ENCODE measurements around the gene NUP42.
"Not testable (repeated sequence)": the region's sequence is repeated elsewhere in the genome, so short reads cannot be mapped to it uniquely, and the experiment has no call there.

Gene NUP42

GRCh38 chr7:23204241-23204640 is 22.4 kb downstream of the NUP42 start:
- no peak for DNase-seq (ENCODE audit: low read depth in 1 of 2, low spot score in 1 of 2)

- no peak for DNase-seq (ENCODE audit: low read depth in 1 of 2, low spot score in 1 of 2)
Measured at GRCh38 chr7:23205577-23205908, 23.7 kb downstream of the NUP42 start.

GRCh38 chr7:23205909-23206767 is 24.3 kb downstream of the NUP42 start:
- DNase-seq (ENCODE audit: low read depth in 1 of 2, low spot score in 1 of 2), result no peak

GRCh38 chr7:23207021-23207420 is 25.2 kb downstream of the NUP42 start:
- DNase-seq (ENCODE audit: low read depth in 1 of 2, low spot score in 1 of 2), result no peak

GRCh38 chr7:23207884-23208283 is 26.0 kb downstream of the NUP42 start:
- DNase-seq (ENCODE audit: low read depth in 1 of 2, low spot score in 1 of 2), result no peak

GRCh38 chr7:23208316-23208715 is 26.5 kb downstream of the NUP42 start:
- no peak for DNase-seq (ENCODE audit: low read depth in 1 of 2, low spot score in 1 of 2)

GRCh38 chr7:23210506-23210905 is 28.7 kb downstream of the NUP42 start:
- no peak for DNase-seq (ENCODE audit: low read depth in 1 of 2, low spot score in 1 of 2)

- no peak for DNase-seq (ENCODE audit: low read depth in 1 of 2, low spot score in 1 of 2)
Measured at GRCh38 chr7:23211589-23211988, 29.7 kb downstream of the NUP42 start.

- DNase-seq (ENCODE audit: low read depth in 1 of 2, low spot score in 1 of 2), result no peak
Measured at GRCh38 chr7:23212395-23212794, 30.5 kb downstream of the NUP42 start.

GRCh38 chr7:23212841-23213240 is 31.0 kb downstream of the NUP42 start:
- DNase-seq (ENCODE audit: low read depth in 1 of 2, low spot score in 1 of 2), result no peak

GRCh38 chr7:23213755-23214154 is 31.9 kb downstream of the NUP42 start:
- no peak for DNase-seq (ENCODE audit: low read depth in 1 of 2, low spot score in 1 of 2)

- DNase-seq (ENCODE audit: low read depth in 1 of 2, low spot score in 1 of 2), result no peak
Measured at GRCh38 chr7:23214423-23214822, 32.6 kb downstream of the NUP42 start.

- no peak for DNase-seq (ENCODE audit: low read depth in 1 of 2, low spot score in 1 of 2)
Measured at GRCh38 chr7:23214938-23215337, 33.1 kb downstream of the NUP42 start.

- DNase-seq (ENCODE audit: low read depth in 1 of 2, low spot score in 1 of 2), result no peak
Measured at GRCh38 chr7:23216021-23216420, 34.2 kb downstream of the NUP42 start.

GRCh38 chr7:23218196-23218595 is 36.3 kb downstream of the NUP42 start:
- no peak for DNase-seq (ENCODE audit: low read depth in 1 of 2, low spot score in 1 of 2)

GRCh38 chr7:23220690-23221305 is 39.0 kb downstream of the NUP42 start:
- DNase-seq (ENCODE audit: low read depth in 1 of 2, low spot score in 1 of 2), result no peak

GRCh38 chr7:23222439-23223030 is 40.7 kb downstream of the NUP42 start:
- DNase-seq (ENCODE audit: low read depth in 1 of 2, low spot score in 1 of 2), result no peak

GRCh38 chr7:23224364-23224763 is 42.5 kb downstream of the NUP42 start:
- DNase-seq (ENCODE audit: low read depth in 1 of 2, low spot score in 1 of 2), result not testable (repeated sequence)

GRCh38 chr7:23226844-23227450 is 45.1 kb downstream of the NUP42 start:
- DNase-seq (ENCODE audit: low read depth in 1 of 2, low spot score in 1 of 2), result no peak

- no peak for DNase-seq (ENCODE audit: low read depth in 1 of 2, low spot score in 1 of 2)
Measured at GRCh38 chr7:23228412-23228811, 46.6 kb downstream of the NUP42 start.

GRCh38 chr7:23230641-23231101 is 48.8 kb downstream of the NUP42 start:
- DNase-seq (ENCODE audit: low read depth in 1 of 2, low spot score in 1 of 2), result no peak

- no peak for DNase-seq (ENCODE audit: low read depth in 1 of 2, low spot score in 1 of 2)
Measured at GRCh38 chr7:23232966-23233365, 51.1 kb downstream of the NUP42 start.

Measured in activated T-helper 1 cell treated with anti-CD3 and anti-CD28 coated beads, Interleukin-2, amount 50 U/mL, for 16 hours (primary cell).